ENCODE measurements around the gene CRHR2. TPM values are rescaled to one million over a fixed set of nuclear protein-coding genes. Genes with fewer than 3 reads are reported as not detected.

The CRHR2 gene
- total RNA-seq (not detected), polyA plus RNA-seq (under 1 TPM in 1 of 3 donors, not detected in 2; under 0.01 TPM)

DNA sequence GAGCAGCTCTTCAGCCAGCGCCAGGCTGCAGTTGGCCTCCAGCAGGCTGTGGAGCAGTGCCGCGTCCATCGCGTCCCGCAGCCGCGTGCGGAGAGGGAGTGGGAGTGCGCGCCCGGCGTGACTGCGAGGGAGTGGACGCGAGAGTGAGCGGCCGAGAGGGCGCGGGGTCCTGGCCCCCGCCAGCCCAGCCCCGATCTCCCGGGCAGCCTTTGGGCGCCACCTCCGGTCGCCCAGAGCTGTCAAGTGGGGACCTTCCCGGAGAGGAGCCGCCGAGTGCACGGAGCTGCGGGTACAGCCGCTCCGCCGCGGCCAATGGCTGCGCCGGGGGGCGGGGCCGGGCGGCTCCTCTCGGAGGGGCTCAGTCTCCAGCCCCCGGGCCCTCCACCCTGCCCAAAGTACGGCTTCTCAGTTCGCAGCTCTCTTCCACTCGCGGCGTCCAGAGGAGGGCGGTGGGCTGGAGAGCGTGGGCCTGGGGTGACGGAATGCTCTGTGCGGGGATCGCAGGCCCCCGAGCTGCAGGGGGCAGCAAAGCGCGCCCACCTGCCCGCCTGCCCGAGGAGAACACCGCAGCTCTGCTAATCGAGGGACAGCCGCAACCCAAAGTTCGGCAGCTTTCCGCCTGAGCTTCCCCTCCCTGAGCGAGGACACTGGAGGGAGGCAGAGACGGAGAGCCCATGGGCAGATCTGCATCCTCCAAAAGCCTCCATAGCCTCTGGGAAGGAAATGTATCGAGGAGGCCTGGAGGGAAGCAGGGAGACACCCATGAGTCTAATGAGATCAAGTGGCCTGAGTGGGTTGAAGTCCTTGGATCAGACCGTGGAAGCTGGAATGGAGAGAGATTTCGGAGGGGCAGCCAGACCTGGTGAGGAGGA, at the start of gene CRHR2:
TSS of gene CRHR2 (minus strand) at position 245 of the 872 bp plus-strand sequence. CDS start at position 69, 176 bp downstream.
- peaks cover 0 to 19% (median 16%) of the 10 kb centered on the region in 4 donors for H3K4me1 ChIP-seq
- no peaks in the 10 kb centered on the region for H3K36me3 ChIP-seq
- peak within 1 kb of the TSS; percentile 24 to 56 (median 44) for H3K4me3 ChIP-seq
- intact Hi-C loops (cut with DNase I): no loop called here
- no peak within 1 kb of the TSS for H3K27ac ChIP-seq
- 5 to 6% methylated on average over 67 of the region's 67 CpGs for whole genome bisulfite sequencing, 2 donors
- TF ChIP-seq, protein P1, sequence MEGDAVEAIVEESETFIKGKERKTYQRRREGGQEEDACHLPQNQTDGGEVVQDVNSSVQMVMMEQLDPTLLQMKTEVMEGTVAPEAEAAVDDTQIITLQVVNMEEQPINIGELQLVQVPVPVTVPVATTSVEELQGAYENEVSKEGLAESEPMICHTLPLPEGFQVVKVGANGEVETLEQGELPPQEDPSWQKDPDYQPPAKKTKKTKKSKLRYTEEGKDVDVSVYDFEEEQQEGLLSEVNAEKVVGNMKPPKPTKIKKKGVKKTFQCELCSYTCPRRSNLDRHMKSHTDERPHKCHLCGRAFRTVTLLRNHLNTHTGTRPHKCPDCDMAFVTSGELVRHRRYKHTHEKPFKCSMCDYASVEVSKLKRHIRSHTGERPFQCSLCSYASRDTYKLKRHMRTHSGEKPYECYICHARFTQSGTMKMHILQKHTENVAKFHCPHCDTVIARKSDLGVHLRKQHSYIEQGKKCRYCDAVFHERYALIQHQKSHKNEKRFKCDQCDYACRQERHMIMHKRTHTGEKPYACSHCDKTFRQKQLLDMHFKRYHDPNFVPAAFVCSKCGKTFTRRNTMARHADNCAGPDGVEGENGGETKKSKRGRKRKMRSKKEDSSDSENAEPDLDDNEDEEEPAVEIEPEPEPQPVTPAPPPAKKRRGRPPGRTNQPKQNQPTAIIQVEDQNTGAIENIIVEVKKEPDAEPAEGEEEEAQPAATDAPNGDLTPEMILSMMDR (IDR thresholded peaks at IDR 0.05): peak in 1 of 4 experiments; percentile 27
- no peak for TF ChIP-seq EP300 (IDR thresholded peaks at IDR 0.05)
- H3K27me3 ChIP-seq: peaks cover 15 to 74% (median 28%) of the 10 kb centered on the region in 3 donors
- DNase-seq: no peak
- no peaks in the 10 kb centered on the region for H3K9me3 ChIP-seq

DNA sequence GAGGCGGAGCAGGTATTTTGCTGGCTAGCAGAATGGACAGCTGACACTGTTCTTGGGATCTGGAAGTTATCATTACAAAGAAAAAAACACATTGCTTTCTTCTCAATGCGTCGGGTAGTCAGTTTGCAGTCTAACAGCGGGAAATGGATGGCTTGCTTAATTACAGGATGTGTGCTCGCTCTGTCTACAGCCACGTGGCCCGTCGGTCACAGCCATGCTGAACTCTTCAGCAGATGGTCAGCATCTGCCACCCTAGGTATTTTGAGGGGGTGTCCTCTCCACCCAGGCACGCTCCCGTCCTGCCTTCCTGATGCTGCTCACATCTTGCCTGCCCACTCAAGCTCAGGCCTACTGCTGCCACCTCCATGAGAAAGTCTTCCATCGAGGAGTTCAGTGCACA, 49.3 kb upstream of the CRHR2 start:
- Histone ChIP-seq H3K9me3 (no peaks in the 10 kb centered on the region), H3K4me3 (no peak overlapping the region), H3K4me1 (no peaks in the 10 kb centered on the region), H3K27ac (no peak overlapping the region), H3K27me3 (peaks cover 0 to 6% (median 0%) of the 10 kb centered on the region in 3 donors), H3K36me3 (no peaks in the 10 kb centered on the region)
- 70 to 76% methylated on average over 11 of the region's 11 CpGs for WGBS, 2 donors
- intact Hi-C loops (cut with DNase I): no loop called here
- TF ChIP-seq, protein P1 (IDR thresholded peaks at IDR 0.05): no peak
- TF ChIP-seq POLR2AphosphoS5 (IDR thresholded peaks at IDR 0.05) (no peak), POLR2A (IDR thresholded peaks at IDR 0.05) (no peak), EP300 (IDR thresholded peaks at IDR 0.05) (no peak)
- DNase-seq: no peak

DNA sequence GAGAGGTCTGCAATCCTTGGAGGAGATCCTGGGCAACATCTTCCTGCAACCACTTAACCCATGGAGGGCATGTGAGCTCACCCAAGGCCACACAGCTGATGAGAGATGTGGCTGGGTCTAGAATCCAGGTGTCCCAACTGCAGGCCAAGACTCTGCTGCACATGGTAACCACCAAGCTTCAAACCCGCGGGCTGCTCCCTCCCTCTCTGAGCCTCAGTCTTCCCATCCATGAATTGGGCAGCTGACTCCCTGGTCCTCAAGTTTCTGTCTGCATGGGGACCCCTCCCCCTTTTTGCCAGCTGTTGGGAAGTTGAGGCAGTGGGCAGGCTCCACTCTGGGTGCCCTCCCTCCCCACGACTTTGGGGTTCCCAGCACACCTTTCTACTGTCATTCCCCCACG, 48.7 kb upstream of the CRHR2 start:
- no peak for DNase-seq
- Histone ChIP-seq H3K9me3 (no peaks in the 10 kb centered on the region), H3K36me3 (no peaks in the 10 kb centered on the region), H3K4me3 (no peak overlapping the region), H3K4me1 (no peaks in the 10 kb centered on the region), H3K27ac (no peak overlapping the region), H3K27me3 (peaks cover 0 to 6% (median 0%) of the 10 kb centered on the region in 3 donors)
- no peak for TF ChIP-seq POLR2AphosphoS5 (IDR thresholded peaks at IDR 0.05)
- TF ChIP-seq, protein P1 (IDR thresholded peaks at IDR 0.05): no peak
- TF ChIP-seq POLR2A (IDR thresholded peaks at IDR 0.05): no peak
- TF ChIP-seq EP300 (IDR thresholded peaks at IDR 0.05): no peak
- WGBS, 2 donors: 81 to 83% methylated on average over 4 of the region's 4 CpGs
- intact Hi-C loops (cut with DNase I): no loop called here

DNA sequence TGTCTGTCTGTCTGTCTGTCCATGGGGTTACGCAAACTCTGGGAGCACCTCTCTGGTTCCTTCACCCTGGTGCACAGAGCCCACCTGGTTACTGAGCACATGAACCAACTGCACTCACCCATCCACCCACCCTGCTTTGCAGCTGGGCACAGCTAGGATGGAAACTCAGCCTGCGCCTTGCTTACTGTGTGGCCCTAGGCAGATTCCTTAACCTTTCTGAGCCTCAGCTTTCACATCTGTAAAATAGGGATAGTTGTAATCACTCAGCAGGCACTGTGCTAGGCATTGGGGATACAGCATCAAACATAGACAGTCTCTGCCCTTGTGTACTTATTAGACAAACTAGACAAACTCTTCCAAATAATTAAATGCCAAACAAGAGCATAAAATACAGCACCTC, 47.8 kb upstream of the CRHR2 start:
- Histone ChIP-seq H3K36me3 (no peaks in the 10 kb centered on the region), H3K9me3 (no peaks in the 10 kb centered on the region), H3K4me3 (no peak overlapping the region), H3K27me3 (peaks cover 0 to 6% (median 0%) of the 10 kb centered on the region in 3 donors), H3K4me1 (no peaks in the 10 kb centered on the region), H3K27ac (no peak overlapping the region)
- DNase-seq: no peak
- TF ChIP-seq, protein P1 (IDR thresholded peaks at IDR 0.05): no peak
- TF ChIP-seq EP300 (IDR thresholded peaks at IDR 0.05) (no peak), POLR2AphosphoS5 (IDR thresholded peaks at IDR 0.05) (no peak), POLR2A (IDR thresholded peaks at IDR 0.05) (no peak)
- 97 to 99% methylated on average over 2 of the region's 2 CpGs for WGBS, 2 donors
- intact Hi-C loops (cut with DNase I): no loop called here

Measured in sigmoid colon (tissue), 7 donors.